PC-9 (cell line): ENCODE data around the gene ZNF396. TPM values are rescaled to one million over a fixed set of nuclear protein-coding genes. Genes with fewer than 3 reads are reported as not detected.
A peak's percentile ranks its signal among the peaks of the same experiment; 100 is the strongest.

Experiments
- BruUV-seq: library from RNA; stranded (reverse); fragments of 400-500 nt; replicated peaks from 2 replicates; lab custom pipeline; 2021; lab: Mats Ljungman, UMichigan
- CTCF ChIA-PET: fragments of 300-600 bp; sonication (Branson Sonifier 250); formaldehyde crosslinking; loops from one replicate; lab custom pipeline; 2022; ENCODE audit warnings: antibody characterized with exemption; lab: Charles Lee
- POLR2A ChIA-PET: fragments of 300-600 bp; sonication (Branson Sonifier 250); formaldehyde crosslinking; loops from one replicate; lab custom pipeline; 2022; ENCODE audit warnings: antibody characterized with exemption; ENCODE audit not compliant: unreplicated experiment; lab: Charles Lee
- DNase-seq, 2 experiments: peaks; one replicate each; pipeline versions ENCODE4 v3.0.0 to v3.0.0-alpha.2; 2015 to 2022; ENCODE audit warnings: mixed read lengths in 1 of 2
- H2AFZ ChIP-seq: fragments of 200-600 bp; sonication (generic); 2 replicates; pipeline ENCODE4 v1.8.1; 2017; ENCODE audit warnings: antibody characterized with exemption
- H3F3A ChIP-seq: fragments of 200-600 bp; sonication (generic); 2 replicates; pipeline ENCODE4 v1.8.1; 2017; ENCODE audit warnings: antibody characterized with exemption, mild to moderate bottlenecking, low read depth; ENCODE audit not compliant: insufficient read depth
- H3K27ac ChIP-seq: fragments of 200-600 bp; sonication (generic); 2 replicates; pipeline ENCODE4 v1.6.1; 2016; ENCODE audit warnings: mixed run types
- H3K27me3 ChIP-seq: fragments of 200-600 bp; sonication (generic); 2 replicates; pipeline ENCODE4 v1.6.1; 2016; ENCODE audit warnings: low read depth, mixed run types; ENCODE audit not compliant: insufficient read depth
- H3K36me3 ChIP-seq: fragments of 200-600 bp; sonication (generic); 2 replicates; pipeline ENCODE4 v1.6.1; 2016; ENCODE audit warnings: low read depth, mixed run types
- H3K4me1 ChIP-seq: fragments of 200-600 bp; sonication (generic); replicated peaks from 2 replicates; pipeline ENCODE4 v1.6.1; 2016; ENCODE audit warnings: mixed run types; ENCODE audit not compliant: insufficient read depth
- H3K4me2 ChIP-seq: fragments of 200-600 bp; sonication (generic); 2 replicates; pipeline ENCODE4 v1.6.1; 2017; ENCODE audit warnings: mixed run types
- H3K4me3 ChIP-seq: fragments of 200-600 bp; sonication (generic); 2 replicates; pipeline ENCODE4 v1.6.1; 2016; ENCODE audit warnings: mixed run types
- H3K79me2 ChIP-seq: fragments of 200-600 bp; sonication (generic); 2 replicates; pipeline ENCODE4 v1.6.1; 2017; ENCODE audit warnings: low read depth, mixed run types
- H3K9me2 ChIP-seq: fragments of 200-600 bp; sonication (generic); 2 replicates; pipeline ENCODE4 v1.8.1; 2017; ENCODE audit warnings: mild to moderate bottlenecking; ENCODE audit not compliant: insufficient read depth
- H3K9me3 ChIP-seq: fragments of 200-600 bp; sonication (generic); 2 replicates; pipeline ENCODE4 v1.8.1; 2016; ENCODE audit warnings: low read depth; ENCODE audit not compliant: insufficient read depth
- H4K20me1 ChIP-seq: fragments of 200-600 bp; sonication (generic); 2 replicates; pipeline ENCODE4 v1.8.1; 2017; ENCODE audit not compliant: insufficient read depth
- EZH2 ChIP-seq: fragments of 200-600 bp; sonication (generic); IDR thresholded peaks from 2 replicates; pipeline ENCODE4 v1.8.0; 2017; ENCODE audit warnings: antibody characterized with exemption, low read depth
- intact Hi-C: fragments of 100-400 bp; cut with micrococcal nuclease; formaldehyde crosslinking; loops from one replicate; pipeline ENCODE4 v1.10.0; 2022; ENCODE audit not compliant: unreplicated experiment
- total RNA-seq: library from RNA; stranded (reverse); gene quantifications from 2 replicates; pipeline ENCODE4 v1.2.3, GENCODE V29; 2021
- TF ChIP-seq, protein P1 (sequence below): fragments of 200-600 bp; sonication (generic); conservative IDR thresholded peaks from 2 replicates; pipeline ENCODE4 v1.6.1; 2017; ENCODE audit warnings: mixed run types, antibody characterized with exemption, mild to moderate bottlenecking, moderate library complexity

Gene ZNF396
- total RNA-seq, 1 experiment from 2014 or later = 1.9 TPM

DNA sequence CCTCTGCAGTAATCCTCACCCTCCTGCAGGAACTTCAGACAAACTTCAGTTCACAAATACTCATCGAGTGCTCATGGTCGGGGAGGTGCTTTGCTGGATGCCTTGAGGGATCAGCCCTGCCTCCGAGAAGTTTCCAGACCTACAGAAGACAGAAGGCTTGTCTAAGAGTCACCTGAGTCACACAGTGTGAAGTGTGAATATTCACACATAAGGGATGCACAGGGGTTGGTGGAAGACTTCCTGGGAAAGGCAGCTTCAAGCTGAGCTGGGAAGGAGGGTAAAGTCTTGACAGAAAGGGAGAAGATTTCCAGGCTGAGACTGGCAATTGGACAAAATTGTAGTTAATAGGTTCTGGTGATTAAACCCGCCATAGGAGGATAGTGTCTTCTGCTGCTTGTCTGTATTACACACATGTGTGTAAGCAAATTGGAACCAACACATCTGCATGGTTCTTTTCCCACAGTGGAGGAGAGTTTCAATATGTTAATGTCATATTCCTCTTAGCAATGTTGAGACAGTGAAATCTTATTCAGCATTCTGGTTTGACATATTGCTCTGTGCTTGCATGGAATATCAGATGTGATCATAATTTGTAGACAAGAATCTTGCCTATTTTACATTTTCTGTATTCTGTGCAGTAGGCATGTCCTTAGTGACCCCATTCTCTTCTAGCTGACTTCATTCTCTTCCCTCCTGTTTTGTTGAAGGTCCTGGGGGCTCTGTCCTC, 34.7 kb upstream of the ZNF396 start:
- BruUV-seq = no TSS peak
- H3K4me3 ChIP-seq = no peak overlapping the region
- no peaks in the 10 kb centered on the region for H3K79me2 ChIP-seq
- H3K4me2 ChIP-seq = no peak overlapping the region
- ChIA-PET POLR2A (no interaction called here), CTCF (no interaction called here)
- DNase-seq = no peak
- H3K9me2 ChIP-seq = no peaks in the 10 kb centered on the region
- no peak overlapping the region for H3K27ac ChIP-seq
- H4K20me1 ChIP-seq = no peaks in the 10 kb centered on the region
- no peaks in the 10 kb centered on the region for H3F3A ChIP-seq
- no peaks in the 10 kb centered on the region for H3K27me3 ChIP-seq
- H3K9me3 ChIP-seq = no peaks in the 10 kb centered on the region
- intact Hi-C loops = no loop called here
- H2AFZ ChIP-seq = no peak overlapping the region
- peaks cover 51% of the 10 kb centered on the region for H3K4me1 ChIP-seq
- TF ChIP-seq, protein P1, sequence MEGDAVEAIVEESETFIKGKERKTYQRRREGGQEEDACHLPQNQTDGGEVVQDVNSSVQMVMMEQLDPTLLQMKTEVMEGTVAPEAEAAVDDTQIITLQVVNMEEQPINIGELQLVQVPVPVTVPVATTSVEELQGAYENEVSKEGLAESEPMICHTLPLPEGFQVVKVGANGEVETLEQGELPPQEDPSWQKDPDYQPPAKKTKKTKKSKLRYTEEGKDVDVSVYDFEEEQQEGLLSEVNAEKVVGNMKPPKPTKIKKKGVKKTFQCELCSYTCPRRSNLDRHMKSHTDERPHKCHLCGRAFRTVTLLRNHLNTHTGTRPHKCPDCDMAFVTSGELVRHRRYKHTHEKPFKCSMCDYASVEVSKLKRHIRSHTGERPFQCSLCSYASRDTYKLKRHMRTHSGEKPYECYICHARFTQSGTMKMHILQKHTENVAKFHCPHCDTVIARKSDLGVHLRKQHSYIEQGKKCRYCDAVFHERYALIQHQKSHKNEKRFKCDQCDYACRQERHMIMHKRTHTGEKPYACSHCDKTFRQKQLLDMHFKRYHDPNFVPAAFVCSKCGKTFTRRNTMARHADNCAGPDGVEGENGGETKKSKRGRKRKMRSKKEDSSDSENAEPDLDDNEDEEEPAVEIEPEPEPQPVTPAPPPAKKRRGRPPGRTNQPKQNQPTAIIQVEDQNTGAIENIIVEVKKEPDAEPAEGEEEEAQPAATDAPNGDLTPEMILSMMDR = no peak
- no peak for TF ChIP-seq EZH2
- H3K36me3 ChIP-seq = no peaks in the 10 kb centered on the region

DNA sequence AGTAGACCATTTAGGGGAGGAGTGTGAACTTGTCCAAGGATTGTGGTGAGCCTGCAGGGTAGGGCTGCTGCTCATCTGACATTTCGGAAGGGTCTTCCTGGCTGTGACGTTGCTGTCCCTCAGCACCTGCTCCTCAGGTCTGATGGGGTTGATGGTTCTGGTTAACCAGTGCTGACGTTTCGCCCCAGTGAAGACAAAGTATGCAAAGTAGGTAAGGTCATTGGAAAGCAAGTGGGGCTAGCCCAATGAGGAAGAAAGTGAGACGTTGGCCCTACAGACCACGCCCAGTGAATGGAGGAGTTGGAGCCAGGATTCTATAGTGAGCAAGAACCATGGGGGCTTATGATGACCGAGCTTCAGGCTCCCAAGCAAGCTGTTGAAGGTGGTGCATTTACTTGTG, 33.4 kb upstream of the ZNF396 start:
- no peaks in the 10 kb centered on the region; the same call in 1 of the 2 replicates for H3F3A ChIP-seq
- H3K4me3 ChIP-seq = no peak overlapping the region
- no peak overlapping the region for H2AFZ ChIP-seq
- no peaks in the 10 kb centered on the region for H3K36me3 ChIP-seq
- ChIA-PET POLR2A (interaction anchor here (0.6 kb wide), 1 partner anchor 371 kb away, joined by 4 read pairs; no protein-coding TSS in a partner anchor), CTCF (no interaction called here)
- H3K9me2 ChIP-seq = no peaks in the 10 kb centered on the region
- intact Hi-C loops = no loop called here
- no peak for TF ChIP-seq EZH2
- TF ChIP-seq, protein P1 = no peak
- no peak overlapping the region for H3K4me2 ChIP-seq
- no peak for DNase-seq
- H3K4me1 ChIP-seq = peaks cover 57% of the 10 kb centered on the region
- H3K27ac ChIP-seq = no peak overlapping the region
- no peaks in the 10 kb centered on the region for H3K9me3 ChIP-seq
- no peaks in the 10 kb centered on the region for H3K27me3 ChIP-seq
- no peaks in the 10 kb centered on the region for H3K79me2 ChIP-seq
- BruUV-seq = no TSS peak
- no peaks in the 10 kb centered on the region for H4K20me1 ChIP-seq

DNA sequence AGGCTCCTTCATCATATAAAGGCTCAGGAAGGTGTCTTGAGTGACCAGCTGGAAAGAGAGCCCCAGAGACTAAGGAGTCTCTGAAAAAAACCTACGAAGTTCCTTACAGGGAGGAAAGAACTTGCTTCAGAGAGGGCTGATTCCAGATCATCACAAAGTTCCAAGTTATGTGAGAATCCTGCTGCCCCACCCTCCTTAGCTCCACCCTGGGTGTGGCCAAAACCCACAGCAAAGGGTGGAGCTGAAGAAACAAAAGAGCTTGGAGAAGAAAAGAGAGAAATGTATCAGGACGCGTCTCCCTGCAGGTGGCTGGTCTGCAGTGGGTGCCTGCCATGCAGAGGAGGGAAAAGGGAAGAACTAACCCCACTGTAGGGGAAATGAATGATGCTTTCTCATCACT, 32.8 kb upstream of the ZNF396 start:
- H3F3A ChIP-seq = no peaks in the 10 kb centered on the region; the same call in 1 of the 2 replicates
- no peak for DNase-seq
- CTCF ChIA-PET = no interaction called here
- BruUV-seq = no TSS peak
- H3K36me3 ChIP-seq = no peaks in the 10 kb centered on the region
- no peak overlapping the region for H3K27ac ChIP-seq
- H3K27me3 ChIP-seq = no peaks in the 10 kb centered on the region
- no peaks in the 10 kb centered on the region for H3K79me2 ChIP-seq
- no peaks in the 10 kb centered on the region for H4K20me1 ChIP-seq
- H3K9me2 ChIP-seq = no peaks in the 10 kb centered on the region
- no peak overlapping the region for H3K4me3 ChIP-seq
- no peaks in the 10 kb centered on the region for H3K9me3 ChIP-seq
- 0 out of 2 replicates have a peak overlapping the region, but pooled peaks have one; percentile 13 for H3K4me2 ChIP-seq
- peaks cover 56% of the 10 kb centered on the region for H3K4me1 ChIP-seq
- no peak overlapping the region for H2AFZ ChIP-seq
- POLR2A ChIA-PET = interaction anchor here (0.6 kb wide), 1 partner anchor 370 kb away, joined by 4 read pairs; no protein-coding TSS in a partner anchor
- intact Hi-C loops = loop anchor here (2.0 to 5.0 kb wide), 5 partner anchors 47 to 207 kb away; partner anchors contain the start of gene GALNT1
- no peak for TF ChIP-seq EZH2
- TF ChIP-seq, protein P1 = no peak
